HG02623 (cell line): ENCODE measurements around the gene SV2C.

Source experiments
- ATAC-seq: cut with Tn5 transposase; IDR thresholded peaks from one replicate; pipeline ENCODE4 v1.9.1; 2021; ENCODE audit warnings: moderate library complexity; ENCODE audit not compliant: unreplicated experiment

Gene SV2C

GRCh38 chr5:76376148-76376865 is 293.1 kb downstream of the SV2C start:
- ATAC-seq, result no peak

DNA sequence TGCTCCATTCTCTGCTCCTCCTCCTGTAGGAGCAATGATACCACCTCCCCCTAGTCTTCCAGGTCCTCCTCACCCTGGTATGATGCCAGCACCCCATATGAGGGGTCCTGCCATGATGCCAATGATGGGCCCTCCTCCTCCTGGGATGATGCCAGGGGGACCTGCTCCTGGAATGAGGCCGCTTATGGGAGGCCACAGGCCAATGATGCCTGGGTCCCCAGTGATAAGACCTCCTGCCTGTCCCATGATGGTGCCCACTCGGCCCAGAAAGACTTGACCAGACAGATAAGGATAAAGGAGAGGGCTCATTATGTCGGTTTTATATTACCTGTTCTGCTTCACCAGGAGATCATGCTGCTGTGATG is 293.7 kb downstream of the SV2C start:
- no peak for ATAC-seq

- no peak for ATAC-seq
Observed at GRCh38 chr5:76378355-76378754, 295.2 kb downstream of the SV2C start.

- ATAC-seq, result no peak
Observed at GRCh38 chr5:76379316-76379715, 296.1 kb downstream of the SV2C start.

DNA sequence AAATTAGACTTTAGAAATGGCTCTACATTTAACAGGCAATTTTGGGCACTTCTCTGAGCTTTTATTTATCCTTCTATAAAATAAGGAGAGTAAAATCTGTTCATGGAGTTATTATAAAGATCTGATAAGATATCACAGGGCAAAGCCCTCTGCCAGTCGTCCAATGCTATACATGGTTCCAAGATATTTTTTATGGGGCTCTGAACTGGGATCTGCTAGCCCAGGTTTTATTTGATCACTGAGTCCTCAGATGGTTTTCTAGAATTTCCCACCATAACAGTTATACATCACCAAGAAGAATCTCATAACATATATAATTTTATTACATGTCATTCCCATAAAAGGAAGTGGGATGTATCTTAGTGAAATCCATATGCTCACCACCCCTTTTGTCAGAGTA is 296.7 kb downstream of the SV2C start:
- no peak for ATAC-seq

- ATAC-seq, result no peak
Observed at GRCh38 chr5:76380346-76381066, 297.3 kb downstream of the SV2C start.

- no peak for ATAC-seq
Observed at GRCh38 chr5:76383126-76383832, 300.1 kb downstream of the SV2C start.

DNA sequence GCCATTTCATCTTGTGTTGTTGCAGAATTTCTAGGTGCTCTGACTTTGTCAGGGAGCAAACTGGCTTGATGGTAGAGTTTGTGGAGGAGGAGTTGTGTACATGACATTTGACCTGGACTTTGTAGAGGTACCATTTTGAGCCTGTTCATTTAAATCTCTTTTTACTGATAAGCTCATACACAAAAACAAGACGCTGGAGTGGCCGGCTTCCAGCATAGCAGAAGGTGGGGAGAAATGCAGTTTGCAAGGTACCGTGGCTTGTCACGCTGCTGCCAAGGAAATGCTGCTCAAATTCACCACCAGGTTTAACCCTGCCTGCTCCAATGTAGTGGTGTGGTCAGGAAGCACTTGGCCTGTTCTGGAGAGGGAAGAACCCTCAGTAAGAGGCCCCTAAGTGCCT is 301.0 kb downstream of the SV2C start:
- ATAC-seq, result no peak

GRCh38 chr5:76384705-76385104 is 301.5 kb downstream of the SV2C start:
- no peak for ATAC-seq

DNA sequence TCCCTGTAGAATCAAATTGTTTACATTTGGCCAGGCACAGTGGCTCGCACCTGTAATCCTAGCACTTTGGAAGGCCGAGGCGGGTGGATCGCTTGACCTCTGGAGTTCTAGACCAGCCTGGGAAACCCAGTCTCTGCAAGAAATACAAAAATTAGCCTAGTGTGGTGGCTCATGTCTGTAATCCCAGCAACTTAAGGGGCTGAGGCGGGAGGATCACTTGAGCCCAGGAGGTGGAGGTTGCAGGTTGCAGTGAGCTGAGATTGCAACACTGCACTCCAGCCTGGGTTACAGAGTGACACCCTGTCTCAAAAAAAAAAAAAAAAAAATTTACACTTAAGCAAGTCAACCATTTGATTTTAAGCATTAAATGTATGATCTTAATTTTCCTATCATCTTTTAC is 302.4 kb downstream of the SV2C start:
- no peak for ATAC-seq

DNA sequence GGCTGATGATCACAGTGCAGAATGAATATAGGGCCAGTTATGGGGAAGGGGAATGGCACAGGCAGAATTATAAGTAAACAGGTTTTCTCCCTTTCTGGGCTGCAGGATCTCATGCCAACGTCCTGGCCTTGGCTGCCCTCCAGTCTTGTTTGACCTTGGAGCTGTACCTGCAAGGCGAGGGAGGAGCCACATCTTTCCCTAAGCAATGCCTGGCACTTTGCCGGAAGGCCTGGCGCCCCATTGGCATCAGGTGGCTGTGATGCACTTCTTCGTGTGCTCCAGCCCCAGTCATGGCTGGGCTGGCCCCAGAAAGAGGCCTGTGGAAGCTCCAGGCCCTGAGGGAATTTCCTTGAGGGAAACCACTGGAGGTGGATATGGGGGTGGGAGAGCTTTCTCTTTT is 303.2 kb downstream of the SV2C start:
- no peak for ATAC-seq

GRCh38 chr5:76388236-76388635 is 305.1 kb downstream of the SV2C start:
- no peak for ATAC-seq

GRCh38 chr5:76388791-76389512 is 305.8 kb downstream of the SV2C start:
- ATAC-seq, result no peak

GRCh38 chr5:76389513-76390154 is 306.5 kb downstream of the SV2C start:
- ATAC-seq, result no peak

GRCh38 chr5:76391014-76391413 is 307.8 kb downstream of the SV2C start:
- no peak for ATAC-seq

DNA sequence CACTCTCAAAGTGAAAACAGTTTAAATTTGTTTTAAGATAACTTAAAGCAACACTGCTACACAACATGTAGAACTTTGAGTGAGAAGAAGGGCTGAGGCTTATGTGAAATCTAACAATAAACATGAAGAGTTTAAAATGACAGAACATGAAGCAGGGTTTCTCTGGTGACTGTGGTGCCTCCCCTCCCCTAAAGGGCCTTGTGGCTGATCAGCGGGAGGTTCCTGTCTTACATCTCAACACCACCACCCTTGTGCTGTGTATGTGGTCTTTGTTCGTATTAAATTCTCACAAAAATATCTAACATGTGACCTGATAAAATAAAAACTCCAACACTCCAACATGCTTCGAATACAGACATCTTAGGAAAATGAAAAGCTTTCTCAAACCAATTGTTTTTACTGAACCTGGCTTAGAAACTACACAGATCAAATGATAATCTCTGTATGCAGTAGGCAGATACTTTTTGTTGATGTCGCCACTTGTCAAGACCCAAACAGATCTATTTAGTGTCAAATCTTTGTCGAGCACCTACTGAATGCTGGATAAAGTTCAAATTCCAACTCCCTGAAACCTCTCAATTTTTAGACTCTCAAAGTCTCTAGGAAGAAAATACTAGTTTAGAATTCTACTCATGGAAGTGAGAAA is 310.0 kb downstream of the SV2C start:
- no peak for ATAC-seq

DNA sequence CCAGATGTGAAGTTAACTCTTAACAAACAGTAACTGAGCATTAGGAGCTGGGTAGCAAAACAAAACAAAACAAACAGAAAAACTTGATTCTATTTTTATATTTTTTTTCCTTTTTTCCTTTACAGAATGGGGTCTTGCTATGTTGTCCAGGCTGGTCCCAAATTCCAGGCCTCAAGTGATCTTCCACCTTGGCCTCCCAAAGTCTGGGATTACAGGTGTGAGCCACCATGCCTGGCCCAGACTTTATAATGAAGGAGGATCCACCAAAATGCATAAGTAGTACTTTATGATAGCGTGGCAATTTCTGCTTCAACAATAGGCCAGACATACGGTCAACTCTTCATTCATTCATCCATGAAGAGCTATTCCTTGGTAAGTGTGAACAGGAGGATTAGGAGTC is 314.0 kb downstream of the SV2C start:
- ATAC-seq, result no peak

DNA sequence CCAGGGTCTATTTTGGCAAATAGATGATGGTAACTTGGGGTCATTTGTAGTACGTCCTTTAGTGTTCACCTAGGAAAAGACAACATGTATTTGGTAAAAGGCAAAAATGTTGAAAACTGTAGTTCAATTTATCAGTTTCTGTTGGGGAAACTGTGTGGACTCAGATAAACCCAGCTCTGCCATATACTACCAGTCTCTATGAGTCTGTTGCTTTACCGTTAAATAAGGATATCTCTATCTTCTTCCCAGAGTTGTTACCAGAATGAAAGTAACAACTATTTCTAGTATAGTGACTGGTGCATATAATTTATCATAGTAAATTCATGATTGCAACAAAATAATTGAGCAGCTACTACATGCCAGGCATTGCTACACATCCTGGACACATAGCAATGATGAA is 316.1 kb downstream of the SV2C start:
- ATAC-seq, result no peak

DNA sequence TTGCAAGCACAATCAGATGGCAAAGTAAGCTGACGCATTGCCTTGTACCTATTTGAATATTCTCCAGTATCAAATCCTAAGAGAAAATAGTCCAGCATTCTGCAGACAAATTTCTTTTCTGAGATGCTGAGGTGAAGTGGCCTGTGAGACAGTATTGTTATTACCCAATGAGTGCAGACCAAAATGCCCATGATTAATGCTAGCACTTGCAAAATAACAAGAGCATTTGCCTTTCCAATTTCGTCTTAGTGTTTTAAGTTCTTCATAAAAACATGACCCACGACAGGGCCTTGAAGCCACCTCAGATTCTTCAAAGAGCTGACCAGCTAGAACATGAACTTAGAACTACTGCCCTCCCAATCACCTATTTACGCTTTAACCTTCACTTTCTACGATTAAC is 317.3 kb downstream of the SV2C start:
- ATAC-seq, result no peak

DNA sequence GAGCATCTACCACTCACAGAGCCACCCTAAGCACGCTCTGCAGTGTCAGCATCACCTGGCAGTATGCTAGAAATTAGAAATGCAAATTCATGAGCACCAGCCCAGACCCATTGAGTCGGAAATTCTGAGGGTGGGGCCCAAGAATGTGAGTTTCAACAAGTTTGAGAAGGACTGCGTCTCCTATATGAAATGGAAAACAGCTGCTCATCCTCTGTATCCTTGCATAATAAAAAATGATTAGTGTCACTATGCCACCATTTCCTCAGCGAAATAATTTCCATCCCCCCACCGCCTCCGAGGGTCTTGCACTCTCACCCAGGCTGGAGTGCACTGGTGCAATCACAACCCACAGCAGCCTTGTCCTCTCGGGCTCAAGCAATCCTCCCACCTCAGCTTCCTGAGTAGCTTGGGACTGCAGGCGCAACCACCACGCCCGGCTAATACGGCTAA is 318.6 kb downstream of the SV2C start:
- no peak for ATAC-seq
